ENCODE results near the gene ST8SIA5. TPM values are rescaled to one million over a fixed set of nuclear protein-coding genes. Genes with fewer than 3 reads are reported as not detected.
A peak's percentile ranks its signal among the peaks of the same experiment; 100 is the strongest.

Gene ST8SIA5
- polyA plus RNA-seq, 4 donors: 0.90 to 1.1 (median 0.96) TPM

GRCh38 chr18:46677611-46678010 is 79.2 kb downstream of the ST8SIA5 start:
- DNase-seq (ENCODE audit: low read depth in 4 of 4, low spot score in 3 of 4): no peak

- DNase-seq (ENCODE audit: low read depth in 4 of 4, low spot score in 3 of 4): peak in 2 of 4 donors; percentile 48 to 57
Measured at GRCh38 chr18:46676182-46676835, 80.5 kb downstream of the ST8SIA5 start.

GRCh38 chr18:46675112-46675511 is 81.7 kb downstream of the ST8SIA5 start:
- no peak for DNase-seq (ENCODE audit: low read depth in 4 of 4, low spot score in 3 of 4)

- DNase-seq (ENCODE audit: low read depth in 4 of 4, low spot score in 3 of 4): no peak
Measured at GRCh38 chr18:46672062-46672970, 84.5 kb downstream of the ST8SIA5 start.

GRCh38 chr18:46668694-46669093 is 88.2 kb downstream of the ST8SIA5 start:
- DNase-seq (ENCODE audit: low read depth in 4 of 4, low spot score in 3 of 4): no peak

- DNase-seq (ENCODE audit: low read depth in 4 of 4, low spot score in 3 of 4): no peak
Measured at GRCh38 chr18:46668135-46668534, 88.7 kb downstream of the ST8SIA5 start.

GRCh38 chr18:46663539-46663938 is 93.3 kb downstream of the ST8SIA5 start:
- DNase-seq (ENCODE audit: low read depth in 4 of 4, low spot score in 3 of 4): no peak

- no peak for DNase-seq (ENCODE audit: low read depth in 4 of 4, low spot score in 3 of 4)
Measured at GRCh38 chr18:46660957-46661749, 95.7 kb downstream of the ST8SIA5 start.

- no peak for DNase-seq (ENCODE audit: low read depth in 4 of 4, low spot score in 3 of 4)
Measured at GRCh38 chr18:46659484-46659883, 97.4 kb downstream of the ST8SIA5 start.

- DNase-seq (ENCODE audit: low read depth in 4 of 4, low spot score in 3 of 4): no peak
Measured at GRCh38 chr18:46657115-46657955, 99.5 kb downstream of the ST8SIA5 start, which contains the start of gene LOXHD1. Gene LOXHD1, minus strand, starts transcription at chr18:46657220. Its CDS starts 187 bp downstream, at chr18:46657033.

- no peak for DNase-seq (ENCODE audit: low read depth in 4 of 4, low spot score in 3 of 4)
Measured at GRCh38 chr18:46656326-46657114, 100.3 kb downstream of the ST8SIA5 start.

- DNase-seq (ENCODE audit: low read depth in 4 of 4, low spot score in 3 of 4): no peak
Measured at GRCh38 chr18:46652372-46652771, 104.5 kb downstream of the ST8SIA5 start.

GRCh38 chr18:46650681-46651080 is 106.2 kb downstream of the ST8SIA5 start:
- DNase-seq (ENCODE audit: low read depth in 4 of 4, low spot score in 3 of 4): no peak

GRCh38 chr18:46649071-46649862 is 107.6 kb downstream of the ST8SIA5 start:
- no peak for DNase-seq (ENCODE audit: low read depth in 4 of 4, low spot score in 3 of 4)

- DNase-seq (ENCODE audit: low read depth in 4 of 4, low spot score in 3 of 4): no peak
Measured at GRCh38 chr18:46646468-46646867, 110.4 kb downstream of the ST8SIA5 start.

- DNase-seq (ENCODE audit: low read depth in 4 of 4, low spot score in 3 of 4): no peak
Measured at GRCh38 chr18:46642561-46642960, 114.3 kb downstream of the ST8SIA5 start.

- DNase-seq (ENCODE audit: low read depth in 4 of 4, low spot score in 3 of 4): no peak
Measured at GRCh38 chr18:46641917-46642316, 114.9 kb downstream of the ST8SIA5 start.

- no peak for DNase-seq (ENCODE audit: low read depth in 4 of 4, low spot score in 3 of 4)
Measured at GRCh38 chr18:46639386-46639785, 117.5 kb downstream of the ST8SIA5 start.

All from right renal pelvis (tissue), 4 donors.